Fibroblast of lung (primary cell): Measurements from ENCODE around the gene FMN1. TPM values are rescaled to one million over a fixed set of nuclear protein-coding genes. Genes with fewer than 3 reads are reported as not detected.

ENCODE experiments used
- DNase-seq, 2 donors: peaks; one replicate each; pipeline versions ENCODE4 v3.0.0 to v3.0.0-alpha.2; 2010; ENCODE audit warnings: low read depth in 2 of 2
- H2AFZ ChIP-seq: 2 replicates; pipeline ENCODE4 v1.5.1; 2012; ENCODE audit warnings: low read length, control low read depth, inconsistent platforms
- H3K27ac ChIP-seq: 2 replicates; pipeline ENCODE4 v1.5.1; 2011; ENCODE audit warnings: low read length, control low read depth; ENCODE audit not compliant: insufficient read depth
- H3K27me3 ChIP-seq: 2 replicates; pipeline ENCODE4 v1.5.1; 2011; ENCODE audit warnings: mild to moderate bottlenecking, low read length; ENCODE audit not compliant: control insufficient read depth, insufficient read depth
- H3K36me3 ChIP-seq: 2 replicates; pipeline ENCODE4 v1.5.1; 2011; ENCODE audit warnings: low read length; ENCODE audit not compliant: control insufficient read depth, insufficient read depth
- H3K4me1 ChIP-seq: 2 replicates; pipeline ENCODE4 v1.5.1; 2011; ENCODE audit warnings: low read length; ENCODE audit not compliant: control insufficient read depth, insufficient read depth; ENCODE audit errors: extremely low read depth
- H3K4me2 ChIP-seq: 2 replicates; pipeline ENCODE4 v1.5.1; 2011; ENCODE audit warnings: low read length, control low read depth; ENCODE audit not compliant: insufficient read depth; ENCODE audit errors: extremely low read depth
- H3K4me3 ChIP-seq, 4 experiments: fragments of 200-600 bp in 1 of 4; sonication (generic) in 1 of 4; replicated peaks in 1 of 4; 2 replicates each; pipeline ENCODE4 v1.5.1; 2011 to 2016; ENCODE audit warnings: low read length in 4 of 4, low read depth in 3 of 4, mild to moderate bottlenecking in 3 of 4, control low read depth in 2 of 4, inconsistent platforms in 1 of 4, mixed read lengths in 1 of 4; ENCODE audit not compliant: insufficient read depth in 1 of 4; ENCODE audit errors: control extremely low read depth in 1 of 4
- H3K79me2 ChIP-seq: 2 replicates; pipeline ENCODE4 v1.5.1; 2012; ENCODE audit warnings: mild to moderate bottlenecking, low read length, inconsistent platforms; ENCODE audit not compliant: control insufficient read depth, insufficient read depth
- H3K9ac ChIP-seq: 2 replicates; pipeline ENCODE4 v1.5.1; 2011; ENCODE audit warnings: mild to moderate bottlenecking, low read length, control low read depth; ENCODE audit not compliant: insufficient read depth
- H3K9me3 ChIP-seq: 2 replicates; pipeline ENCODE4 v1.5.1; 2012; ENCODE audit warnings: low read depth, low read length; ENCODE audit not compliant: control insufficient read depth, insufficient read depth
- H4K20me1 ChIP-seq: 2 replicates; pipeline ENCODE4 v1.5.1; 2011; ENCODE audit warnings: low read length; ENCODE audit not compliant: control insufficient read depth, insufficient read depth; ENCODE audit errors: extremely low read depth
- EZH2 ChIP-seq: IDR thresholded peaks from 2 replicates; pipeline ENCODE4 v1.5.1; 2012; ENCODE audit warnings: low read length, control low read depth, mild to moderate bottlenecking; ENCODE audit errors: missing control alignments
- polyA plus RNA-seq, 2 donors: library from polyadenylated mRNA; depleted of rRNA in 1 of 2; stranded (reverse) in 1 of 2; unstranded in 1 of 2; fragments of >200 nt; gene quantifications; 2 replicates each; pipeline ENCODE4 v1.2.1, GENCODE V29; 2011 to 2012; ENCODE audit warnings: missing spikeins in 1 of 2
- total RNA-seq: library from RNA; depleted of rRNA; stranded (reverse); fragments of >200 nt; gene quantifications from 2 replicates; pipeline ENCODE4 v1.2.1, GENCODE V29; 2014
- TF ChIP-seq, protein P1 (sequence below), 2 donors: IDR thresholded peaks in 1 of 2; conservative IDR thresholded peaks in 1 of 2; 1 replicate in 1 of 2; 2 replicates in 1 of 2; pipeline ENCODE4 v1.5.1; 2011 to 2012; ENCODE audit warnings: low read length in 2 of 2, control low read depth in 1 of 2, inconsistent platforms in 1 of 2, low read depth in 1 of 2, mild to moderate bottlenecking in 1 of 2

FMN1 gene
- total and polyA plus RNA-seq, 2 donors (not counting 1 experiment from before 2014, with no cell fraction given): 7.5 to 43.8 TPM

- Histone ChIP-seq H3K4me2 (no peak overlapping the region), H3K9me3 (no peaks in the 10 kb centered on the region), H3K27me3 (no peaks in the 10 kb centered on the region), H3K36me3 (no peaks in the 10 kb centered on the region), H3K27ac (no peak overlapping the region), H4K20me1 (no peaks in the 10 kb centered on the region), H3K79me2 (peaks cover 16% of the 10 kb centered on the region), H3K9ac (no peak overlapping the region), H2AFZ (no peak overlapping the region), H3K4me3 (no peak overlapping the region), H3K4me1 (peaks cover 16% of the 10 kb centered on the region)
- no peak for DNase-seq
- TF ChIP-seq EZH2: no peak
- TF ChIP-seq, protein P1, sequence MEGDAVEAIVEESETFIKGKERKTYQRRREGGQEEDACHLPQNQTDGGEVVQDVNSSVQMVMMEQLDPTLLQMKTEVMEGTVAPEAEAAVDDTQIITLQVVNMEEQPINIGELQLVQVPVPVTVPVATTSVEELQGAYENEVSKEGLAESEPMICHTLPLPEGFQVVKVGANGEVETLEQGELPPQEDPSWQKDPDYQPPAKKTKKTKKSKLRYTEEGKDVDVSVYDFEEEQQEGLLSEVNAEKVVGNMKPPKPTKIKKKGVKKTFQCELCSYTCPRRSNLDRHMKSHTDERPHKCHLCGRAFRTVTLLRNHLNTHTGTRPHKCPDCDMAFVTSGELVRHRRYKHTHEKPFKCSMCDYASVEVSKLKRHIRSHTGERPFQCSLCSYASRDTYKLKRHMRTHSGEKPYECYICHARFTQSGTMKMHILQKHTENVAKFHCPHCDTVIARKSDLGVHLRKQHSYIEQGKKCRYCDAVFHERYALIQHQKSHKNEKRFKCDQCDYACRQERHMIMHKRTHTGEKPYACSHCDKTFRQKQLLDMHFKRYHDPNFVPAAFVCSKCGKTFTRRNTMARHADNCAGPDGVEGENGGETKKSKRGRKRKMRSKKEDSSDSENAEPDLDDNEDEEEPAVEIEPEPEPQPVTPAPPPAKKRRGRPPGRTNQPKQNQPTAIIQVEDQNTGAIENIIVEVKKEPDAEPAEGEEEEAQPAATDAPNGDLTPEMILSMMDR (conservative IDR thresholded peaks at IDR 0.05 in 1 of 2, IDR thresholded peaks at IDR 0.05 in 1 of 2; ENCODE audit: low read depth in 1 of 2, low read length in 2 of 2): no peak
These were observed 94.2 kb downstream of the FMN1 start for GRCh38 chr15:33100314-33100713.

GRCh38 chr15:33099739-33100138, 94.8 kb downstream of the FMN1 start:
- no peak overlapping the region for H2AFZ ChIP-seq
- peaks cover 13% of the 10 kb centered on the region for H3K4me1 ChIP-seq
- no peak overlapping the region for H3K27ac ChIP-seq
- H3K36me3 ChIP-seq: no peaks in the 10 kb centered on the region
- peaks cover 20% of the 10 kb centered on the region for H3K79me2 ChIP-seq
- H3K9ac ChIP-seq: no peak overlapping the region
- H3K4me2 ChIP-seq: no peak overlapping the region
- TF ChIP-seq, protein P1 (conservative IDR thresholded peaks at IDR 0.05 in 1 of 2, IDR thresholded peaks at IDR 0.05 in 1 of 2; ENCODE audit: low read depth in 1 of 2, low read length in 2 of 2): no peak
- H3K4me3 ChIP-seq: no peak overlapping the region
- no peaks in the 10 kb centered on the region for H4K20me1 ChIP-seq
- peak in 1 of 2 donors; percentile 16 for DNase-seq
- H3K27me3 ChIP-seq: no peaks in the 10 kb centered on the region
- H3K9me3 ChIP-seq: no peaks in the 10 kb centered on the region

- Histone ChIP-seq H3K9me3 (no peaks in the 10 kb centered on the region), H3K79me2 (peaks cover 20% of the 10 kb centered on the region), H3K4me1 (peaks cover 12% of the 10 kb centered on the region), H3K4me3 (no peak overlapping the region), H3K27ac (peak overlapping the region; percentile 29), H3K27me3 (no peaks in the 10 kb centered on the region), H3K4me2 (no peak overlapping the region), H2AFZ (no peak overlapping the region), H3K36me3 (no peaks in the 10 kb centered on the region), H3K9ac (no peak overlapping the region), H4K20me1 (no peaks in the 10 kb centered on the region)
- DNase-seq: no peak
- TF ChIP-seq, protein P1 (conservative IDR thresholded peaks at IDR 0.05 in 1 of 2, IDR thresholded peaks at IDR 0.05 in 1 of 2; ENCODE audit: low read depth in 1 of 2, low read length in 2 of 2): no peak
- no peak for TF ChIP-seq EZH2
These were observed 95.3 kb downstream of the FMN1 start for GRCh38 chr15:33099213-33099612.
